HT-29 (cell line): ENCODE measurements around the gene RHBG. TPM values are rescaled to one million over a fixed set of nuclear protein-coding genes. Genes with fewer than 3 reads are reported as not detected.

Experiments
- DNase-seq: peaks from one replicate; pipeline ENCODE4 v3.0.0-alpha.2; 2015; ENCODE audit warnings: low spot score
- small RNA-seq: library from RNA; depleted of rRNA; stranded (forward); fragments of <200 nt; gene quantifications from one replicate; pipeline ENCODE3, GENCODE V24; 2014
- total RNA-seq: library from RNA; depleted of rRNA; stranded (reverse); fragments of >200 nt; shearing (Covaris generic); gene quantifications from 2 replicates; pipeline ENCODE4 v1.2.3, GENCODE V29; 2014; rRNA removed

The RHBG gene
- total RNA-seq, 1 experiment from 2014 or later, result not detected

DNA sequence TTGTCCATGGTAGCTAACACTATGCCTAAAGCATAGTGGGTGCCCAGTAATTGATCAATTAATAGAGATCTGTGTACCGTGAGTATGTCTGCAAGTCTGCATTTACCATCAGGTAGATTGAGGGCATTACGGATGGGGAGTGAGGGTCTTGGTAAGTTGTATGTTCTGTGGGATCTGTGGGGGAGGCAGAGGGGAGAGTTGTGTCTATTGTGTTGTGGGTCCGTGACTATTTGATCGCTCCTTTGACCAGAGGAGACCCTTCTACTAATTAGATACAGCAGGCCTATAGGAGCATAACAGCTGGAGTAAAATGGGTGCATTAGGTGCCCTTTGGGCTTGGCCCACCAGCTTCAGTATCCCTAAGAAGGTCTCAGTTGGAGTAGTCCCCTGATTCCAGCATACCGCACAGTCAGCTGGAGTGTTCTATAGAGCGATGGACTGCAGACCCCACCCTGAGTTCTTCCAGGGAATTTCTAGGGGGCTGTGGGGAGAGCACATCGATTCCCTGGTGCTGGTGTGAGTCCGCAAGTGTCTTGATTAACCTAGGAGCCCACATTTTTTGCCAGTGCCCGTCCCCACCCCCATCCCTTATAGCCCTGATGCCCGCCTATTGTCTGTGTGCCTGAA lies 55.9 kb downstream of the RHBG start:
- no peak for DNase-seq

DNA sequence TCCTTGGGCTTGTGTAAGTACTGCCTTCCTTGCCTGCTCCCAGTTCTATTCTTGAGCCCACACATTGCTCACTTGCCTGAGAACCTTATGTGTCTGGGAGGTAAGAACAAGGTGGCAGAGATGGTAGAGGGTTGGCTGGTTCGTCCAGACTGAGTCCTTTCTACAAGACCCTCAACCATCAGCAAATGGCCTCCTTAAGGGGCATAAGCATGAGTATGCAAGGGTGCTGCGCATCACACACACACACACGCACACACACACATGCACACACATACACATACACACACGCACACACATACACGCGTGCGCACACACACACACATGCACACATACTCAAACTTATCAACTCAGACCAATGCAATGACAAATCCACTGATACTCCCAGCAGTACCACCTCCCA lies 56.9 kb downstream of the RHBG start:
- DNase-seq, result no peak

DNA sequence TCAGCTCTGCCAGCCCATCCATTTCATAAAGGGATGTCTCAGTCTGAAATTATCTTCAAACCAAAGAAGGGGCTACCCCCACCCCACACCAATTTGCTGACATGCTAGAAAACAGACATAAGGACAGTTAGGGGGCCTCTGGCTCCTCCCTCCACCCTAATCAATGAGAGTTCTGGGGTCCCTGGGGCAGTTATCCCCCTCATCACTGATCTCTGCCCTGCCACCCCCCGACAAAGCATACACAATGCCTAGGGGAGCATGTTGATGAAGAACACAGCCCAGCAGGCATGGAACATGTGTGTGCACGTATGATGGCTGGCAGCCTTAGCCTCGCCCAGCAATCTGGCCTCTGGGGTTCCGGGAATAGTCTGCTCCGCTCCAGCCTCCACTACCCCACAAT lies 58.9 kb downstream of the RHBG start:
- no peak for DNase-seq

DNA sequence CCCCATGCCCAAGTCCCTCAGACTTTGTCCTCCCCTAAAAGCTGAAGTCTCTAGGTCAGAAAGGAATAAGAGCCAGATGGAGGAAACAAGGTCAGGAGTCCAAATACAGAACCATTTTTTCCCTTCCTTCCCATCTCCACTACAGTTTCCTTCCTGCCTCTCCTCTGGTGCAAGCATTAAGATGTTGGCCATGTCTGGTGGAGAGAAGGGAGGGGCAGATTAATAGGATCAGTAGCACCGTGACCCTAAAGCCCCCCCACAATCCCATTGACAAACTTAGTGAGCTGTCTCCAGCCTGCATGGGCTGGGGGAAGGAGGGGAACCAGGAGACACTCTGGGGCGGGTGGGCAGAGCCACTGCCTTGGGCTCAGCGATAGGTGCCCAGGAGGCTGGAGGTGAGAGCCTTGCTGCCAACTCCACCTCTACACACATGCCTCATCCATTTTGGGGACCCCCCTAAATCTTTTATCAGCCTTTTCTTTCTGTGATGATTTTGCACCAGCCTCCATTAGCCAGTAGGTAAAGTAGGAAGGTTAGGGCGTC lies 59.8 kb downstream of the RHBG start:
- no peak for DNase-seq

DNA sequence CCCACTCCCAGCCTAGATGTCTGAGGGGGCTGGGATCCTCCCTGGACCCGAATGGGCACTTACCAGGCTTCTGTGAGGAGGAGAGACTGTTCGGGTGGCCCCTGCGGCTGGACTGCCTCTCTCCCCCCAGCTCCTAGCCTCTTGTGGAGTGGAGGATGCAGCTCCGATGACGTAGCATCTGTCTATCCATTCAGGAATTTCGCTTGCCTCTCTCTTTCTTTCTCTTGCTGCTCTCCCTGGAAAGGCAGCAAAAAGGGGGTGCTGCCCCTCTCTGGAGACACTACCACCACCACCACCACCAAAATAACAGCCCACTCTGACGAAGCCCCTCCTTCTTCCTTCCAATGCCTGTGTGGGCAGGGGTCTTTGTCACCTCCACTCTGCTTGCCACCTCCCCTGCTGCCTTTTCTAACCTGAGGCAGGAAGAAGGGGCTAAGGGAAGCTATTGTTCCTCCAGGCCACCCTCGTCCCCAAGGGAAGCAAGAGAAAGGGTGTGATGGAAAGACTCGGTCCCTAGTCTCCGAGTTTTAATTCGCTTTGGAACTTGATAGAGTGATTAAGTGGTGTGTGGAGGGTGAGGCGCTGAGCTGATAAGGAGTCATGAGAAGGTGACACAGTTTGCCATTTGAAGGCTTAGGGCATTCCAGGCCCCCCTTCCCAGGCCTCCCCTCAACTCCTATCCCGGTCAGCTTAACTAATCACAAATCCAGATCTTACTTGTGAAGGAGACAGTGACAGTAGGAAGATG lies 60.5 kb downstream of the RHBG start:
- DNase-seq, result no peak

DNA sequence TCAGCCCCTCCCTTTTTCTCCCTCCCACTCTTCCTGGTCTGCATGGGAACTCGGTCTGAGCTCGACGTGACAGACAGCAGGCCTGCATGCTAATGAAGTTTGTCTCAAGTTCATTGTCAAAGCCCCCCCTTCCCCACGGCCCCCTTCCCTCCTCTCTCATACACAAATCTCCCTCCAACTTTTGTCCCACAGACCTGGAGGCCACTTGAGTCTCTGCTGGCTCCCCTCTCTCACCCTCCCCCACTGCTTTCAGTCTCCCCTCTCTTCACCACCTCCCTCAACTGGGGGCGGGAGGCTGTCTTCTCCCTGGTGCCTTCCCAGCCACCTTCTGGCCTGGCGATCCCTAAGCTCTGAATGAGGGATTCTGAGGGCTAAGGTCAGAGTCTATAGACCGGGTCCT lies 61.3 kb downstream of the RHBG start:
- DNase-seq, result no peak

DNA sequence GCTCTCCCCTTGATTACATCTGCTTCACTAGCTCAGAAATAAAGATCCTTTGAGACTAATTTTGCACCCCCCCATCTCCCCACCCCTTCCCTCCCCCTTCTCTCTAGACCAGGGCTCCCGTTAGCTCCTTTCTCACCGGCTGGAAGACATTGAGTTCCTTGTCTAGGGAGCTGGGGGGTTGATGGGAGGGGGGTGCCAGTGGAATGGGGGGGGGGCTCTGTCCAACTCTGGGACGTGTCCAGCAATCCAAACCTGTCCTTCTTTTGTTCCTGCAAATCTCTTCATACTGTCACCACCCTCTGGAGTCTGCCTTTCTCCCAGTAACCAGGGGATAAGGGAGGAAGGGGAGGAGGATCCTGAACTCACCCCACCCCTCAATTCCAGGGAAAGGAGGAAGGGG lies 61.9 kb downstream of the RHBG start:
- no peak for DNase-seq

DNA sequence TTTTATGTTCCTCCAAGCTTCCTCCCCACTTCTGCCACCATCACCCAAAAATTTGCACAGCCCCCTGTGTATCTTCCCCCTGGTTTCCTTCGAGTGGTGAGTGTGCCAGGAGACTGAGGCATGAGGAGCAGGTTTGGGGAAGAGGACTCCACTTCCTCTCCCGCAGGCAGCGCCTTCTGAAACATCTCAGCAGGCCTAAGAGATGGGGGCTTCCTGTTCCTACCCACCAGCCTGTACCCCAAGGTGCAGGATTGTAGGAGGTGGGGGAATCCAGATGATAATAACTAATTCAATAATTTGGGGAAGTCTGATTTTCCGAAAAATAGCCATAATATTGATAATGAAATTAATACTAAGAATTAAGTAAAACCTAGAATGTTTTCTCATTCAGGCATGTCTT lies 62.4 kb downstream of the RHBG start:
- no peak for DNase-seq

DNA sequence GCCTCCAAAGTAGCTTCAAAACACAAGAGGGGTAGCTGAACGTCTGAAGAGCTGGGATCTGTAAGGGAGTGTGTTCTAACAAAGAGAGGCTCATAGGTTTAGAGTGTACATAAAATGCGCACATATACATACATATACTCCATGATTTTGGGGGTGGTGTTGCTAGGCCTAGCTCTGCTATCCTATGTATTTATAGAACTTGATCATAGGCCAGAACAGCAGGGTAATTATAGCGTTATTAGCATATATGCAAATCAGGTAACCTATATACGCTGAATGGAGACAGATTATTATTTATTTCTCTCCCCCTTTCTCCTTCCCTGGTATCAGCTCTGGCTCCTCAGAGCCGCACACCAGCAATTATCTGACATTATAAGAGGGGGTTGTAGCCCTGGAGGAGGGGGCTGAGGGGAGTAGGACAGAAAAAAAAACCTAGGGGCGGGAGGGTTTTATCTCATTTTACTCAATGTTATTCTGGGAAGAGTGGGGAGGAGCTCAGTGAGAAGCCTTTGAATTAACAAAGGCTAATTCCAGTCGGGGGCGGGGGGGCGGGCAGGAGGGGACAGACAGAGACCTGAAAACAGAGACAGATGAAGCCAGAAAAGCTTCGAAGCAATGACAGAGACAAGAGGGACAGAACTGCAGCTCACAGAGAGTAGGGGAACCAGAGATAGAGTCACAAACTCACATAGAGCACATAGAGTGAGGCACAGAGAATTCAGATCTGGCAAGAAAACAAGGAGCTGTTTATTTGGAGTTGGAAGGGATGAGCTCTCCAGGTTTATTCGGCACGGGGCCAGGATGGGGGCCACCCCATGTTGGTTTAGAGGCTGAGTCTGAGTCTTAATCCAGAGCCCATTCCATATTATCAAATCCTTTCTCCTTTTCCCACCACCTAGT lies 63.0 kb downstream of the RHBG start:
- DNase-seq, result no peak

DNA sequence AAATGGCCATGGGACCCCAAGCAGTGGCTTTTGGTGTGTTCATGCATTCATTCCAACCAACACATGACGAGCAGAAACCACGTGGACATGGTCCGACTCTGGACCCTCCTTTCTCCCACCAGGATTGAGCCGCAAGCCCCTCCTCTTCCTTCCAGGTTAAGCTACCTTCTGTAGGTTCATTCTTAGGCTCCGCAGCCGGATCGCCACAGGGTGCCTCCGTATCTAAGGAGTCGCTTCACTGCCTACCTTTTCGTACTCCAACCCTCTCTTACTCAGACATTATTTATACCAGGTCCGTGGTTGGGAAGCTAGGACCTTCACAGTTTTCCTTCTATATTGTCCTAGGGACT lies 63.6 kb downstream of the RHBG start:
- no peak for DNase-seq

DNA sequence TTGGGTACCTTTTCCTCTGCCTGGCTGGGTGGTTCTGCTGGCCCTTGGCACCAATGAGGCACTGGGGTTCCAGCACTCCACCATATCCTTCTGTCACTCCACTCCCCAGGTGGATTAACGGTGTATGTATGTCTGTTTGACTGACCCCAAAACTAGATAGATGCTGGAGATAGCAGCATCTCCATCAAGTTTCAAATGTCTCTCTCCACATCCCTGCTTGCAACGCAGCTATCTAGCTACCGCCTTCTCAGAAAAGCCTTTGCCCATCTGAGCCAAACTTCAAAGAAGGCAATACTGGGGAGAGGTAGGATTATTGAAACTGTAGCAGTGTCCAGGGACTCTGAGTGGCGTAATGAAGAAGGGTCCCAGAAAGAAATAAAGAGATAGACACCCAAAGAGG lies 64.0 kb downstream of the RHBG start:
- DNase-seq, result no peak

DNA sequence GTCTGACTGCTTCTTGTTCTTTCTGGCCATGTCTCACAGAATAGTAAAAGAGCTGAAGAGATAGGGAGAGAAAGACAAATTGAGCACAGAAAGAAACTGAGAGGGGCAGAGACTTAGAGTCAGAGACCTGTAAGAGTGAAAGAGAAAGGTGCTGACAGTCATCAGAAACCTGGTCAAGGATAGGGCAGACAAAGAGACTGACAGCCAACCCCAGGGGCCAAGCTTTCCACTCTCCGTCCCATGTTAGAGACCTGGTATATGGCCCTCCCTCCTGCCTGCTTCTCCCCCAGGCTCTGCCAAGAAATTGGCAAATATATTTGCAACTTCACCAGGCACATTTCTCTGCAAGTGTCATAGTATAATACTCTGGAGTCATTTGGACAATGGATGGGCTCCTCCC lies 64.6 kb downstream of the RHBG start:
- no peak for DNase-seq

Small RNA genes lying within 50 kb of the gene (small RNA-seq; reads per million reads assigned to genes)
- gene MIR9-1, result not detected

Other genes starting within 250 kb of the RHBG start
- gene SEMA4A, start 215.6 kb upstream of the RHBG start, total RNA-seq, result 5.1 and 11.6 TPM in 2 replicates
- 15.3 and 21.6 TPM in 2 replicates for gene SLC25A44, start 175.1 kb upstream of the RHBG start, total RNA-seq
- 111 and 122 TPM in 2 replicates for gene PMF1, start 156.2 kb upstream of the RHBG start, total RNA-seq
- 0.23 and 0.34 TPM in 2 replicates for gene BGLAP, start 127.0 kb upstream of the RHBG start, total RNA-seq
- gene PAQR6, start 121.2 kb upstream of the RHBG start, total RNA-seq, result 6.5 and 7.0 TPM in 2 replicates
- gene SMG5, start 86.4 kb upstream of the RHBG start, total RNA-seq, result 135 and 146 TPM in 2 replicates
- 4.4 and 5.6 TPM in 2 replicates for gene TMEM79, start 84.9 kb upstream of the RHBG start, total RNA-seq
- 75.3 and 78.6 TPM in 2 replicates for gene GLMP, start 73.5 kb upstream of the RHBG start, total RNA-seq
- not detected in 2 replicates for gene VHLL, start 69.9 kb upstream of the RHBG start, total RNA-seq
- 389 and 419 TPM in 2 replicates for gene CCT3, start 30.9 kb upstream of the RHBG start, total RNA-seq
- gene TSACC, start 30.7 kb upstream of the RHBG start, total RNA-seq, result 0.15 and 0.37 TPM in 2 replicates
- 17.8 and 27.4 TPM in 2 replicates for gene MEF2D, start 131.6 kb downstream of the RHBG start, total RNA-seq
- 55.3 and 61.7 TPM in 2 replicates for gene IQGAP3, start 203.4 kb downstream of the RHBG start, total RNA-seq
- not detected in 2 replicates for gene TTC24, start 210.5 kb downstream of the RHBG start, total RNA-seq
- 206 and 220 TPM in 2 replicates for gene NAXE, start 222.6 kb downstream of the RHBG start, total RNA-seq
- gene GPATCH4, start 232.3 kb downstream of the RHBG start, total RNA-seq, result 19.4 and 28.8 TPM in 2 replicates